Measurements from ENCODE around the gene SMIM44.

SMIM44 gene

GRCh38 chr19:3477506-3477905 is 5.7 kb downstream of the SMIM44 start:
- DNase-seq (ENCODE audit: low spot score) = no peak

DNA sequence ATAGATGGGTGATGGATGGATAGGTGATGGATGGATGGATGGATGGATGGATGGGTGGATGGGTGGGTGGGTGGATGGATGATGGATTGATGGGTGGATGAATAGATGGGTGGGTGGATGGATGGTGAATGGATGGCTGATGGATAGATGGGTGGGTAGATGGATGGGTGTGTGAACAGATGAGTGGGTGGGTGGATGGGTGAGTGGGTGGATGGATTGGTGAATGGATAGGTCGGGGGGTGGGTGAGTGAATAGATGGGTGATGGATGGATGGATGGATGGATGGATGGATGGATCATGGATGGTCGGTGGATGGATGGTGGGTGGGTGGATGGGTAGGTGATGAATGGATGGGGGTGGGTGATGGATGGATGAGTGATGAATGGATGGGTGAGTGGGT is 6.4 kb downstream of the SMIM44 start:
- no peak for DNase-seq (ENCODE audit: low spot score)

- DNase-seq (ENCODE audit: low spot score) = no peak
Observed at GRCh38 chr19:3475449-3475848, 7.8 kb downstream of the SMIM44 start.

GRCh38 chr19:3474614-3475013 is 8.6 kb downstream of the SMIM44 start:
- no peak for DNase-seq (ENCODE audit: low spot score)

GRCh38 chr19:3474010-3474409 is 9.2 kb downstream of the SMIM44 start:
- no peak for DNase-seq (ENCODE audit: low spot score)

DNA sequence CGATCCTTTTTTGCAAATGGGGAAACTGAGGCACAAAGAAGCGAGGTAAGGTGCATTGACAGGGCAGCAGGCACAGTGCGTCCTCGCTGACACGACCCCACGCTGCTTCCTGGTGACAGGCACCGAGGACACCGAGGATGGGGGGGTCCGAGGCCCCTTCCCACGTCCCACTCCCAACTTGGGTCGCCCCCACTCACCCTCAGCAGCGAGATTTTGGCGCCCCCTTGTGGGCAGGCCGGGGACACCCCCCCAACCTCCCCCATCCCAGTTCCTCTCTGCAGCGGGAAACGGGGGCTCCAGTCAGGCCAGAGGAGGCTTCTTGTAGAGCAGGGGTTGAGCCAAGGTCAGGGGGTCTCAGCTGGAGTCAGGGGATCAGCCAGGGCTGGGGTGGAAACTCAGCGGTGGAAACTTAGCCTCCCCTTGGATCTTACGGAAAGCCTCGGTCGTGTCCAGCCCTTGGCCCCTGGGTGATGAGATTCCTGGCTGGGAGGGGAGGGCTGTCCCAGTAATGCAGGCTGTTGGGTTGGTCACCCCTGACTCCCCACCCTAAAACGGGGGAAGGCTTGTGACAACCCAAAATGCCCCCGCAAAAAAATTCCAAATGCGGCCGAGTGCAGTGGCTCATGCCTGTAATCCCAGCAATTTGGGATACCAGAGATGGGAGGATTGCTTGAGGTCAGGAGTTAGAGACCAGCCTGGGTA is 11.1 kb downstream of the SMIM44 start:
- DNase-seq (ENCODE audit: low spot score) = no peak

GRCh38 chr19:3470500-3471128 is 12.6 kb downstream of the SMIM44 start:
- DNase-seq (ENCODE audit: low spot score) = no peak

GRCh38 chr19:3469638-3470499 is 13.4 kb downstream of the SMIM44 start:
- no peak for DNase-seq (ENCODE audit: low spot score)

DNA sequence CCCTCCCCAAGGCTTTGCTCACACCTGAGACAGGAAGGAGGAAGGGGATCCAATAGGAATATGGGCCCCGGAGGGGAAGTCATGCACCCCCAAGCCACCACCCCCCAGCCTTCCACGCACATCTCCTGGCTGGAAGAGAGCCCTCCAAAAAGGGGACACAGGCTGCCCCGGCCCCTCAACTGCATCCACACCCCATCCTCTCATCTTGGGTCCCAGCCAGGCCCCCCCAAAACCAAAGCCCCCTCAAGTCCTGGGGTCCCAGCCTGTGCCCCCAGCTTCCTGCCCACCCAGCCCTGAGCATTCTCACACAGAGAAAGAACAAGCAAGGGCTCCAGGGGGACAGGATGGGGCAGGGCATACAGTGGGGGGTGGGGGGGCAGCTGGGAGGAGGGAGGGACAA is 15.0 kb downstream of the SMIM44 start:
- DNase-seq (ENCODE audit: low spot score) = no peak

DNA sequence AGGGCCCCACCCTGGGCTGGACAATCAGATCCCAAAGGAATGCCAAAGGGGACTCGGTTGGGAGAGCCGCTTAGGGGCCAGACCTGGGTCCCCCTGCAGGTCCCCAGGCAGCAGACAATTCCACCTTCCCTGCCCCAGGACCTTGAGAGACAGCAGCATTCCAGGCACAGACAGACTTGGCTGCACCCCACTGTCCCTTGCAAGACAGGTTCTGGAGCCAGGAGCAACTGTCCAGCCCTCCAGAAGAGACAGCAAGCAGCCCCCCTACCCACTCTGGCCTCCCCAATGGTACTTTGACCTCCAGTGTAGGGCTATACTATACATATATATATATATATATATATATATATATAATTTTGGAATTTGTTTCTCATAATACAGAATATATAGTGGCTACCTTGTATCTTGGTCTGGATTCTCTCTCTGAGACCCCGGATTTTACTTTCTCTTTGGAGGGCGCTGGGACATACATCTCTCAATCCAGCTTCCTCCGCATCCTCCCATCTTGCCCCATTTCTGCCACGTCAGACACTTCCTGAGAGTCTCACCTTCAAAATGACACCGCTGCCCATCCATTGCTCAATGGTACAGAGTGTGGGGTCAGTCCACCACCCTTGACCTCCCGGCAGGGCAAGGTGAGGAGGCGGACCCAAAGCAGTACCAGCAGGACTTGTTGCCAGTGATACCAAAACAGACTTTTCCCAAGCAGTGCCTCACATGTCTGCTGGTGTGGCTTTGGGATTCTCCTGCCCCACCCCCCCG is 15.6 kb downstream of the SMIM44 start:
- DNase-seq (ENCODE audit: low spot score) = no peak

DNA sequence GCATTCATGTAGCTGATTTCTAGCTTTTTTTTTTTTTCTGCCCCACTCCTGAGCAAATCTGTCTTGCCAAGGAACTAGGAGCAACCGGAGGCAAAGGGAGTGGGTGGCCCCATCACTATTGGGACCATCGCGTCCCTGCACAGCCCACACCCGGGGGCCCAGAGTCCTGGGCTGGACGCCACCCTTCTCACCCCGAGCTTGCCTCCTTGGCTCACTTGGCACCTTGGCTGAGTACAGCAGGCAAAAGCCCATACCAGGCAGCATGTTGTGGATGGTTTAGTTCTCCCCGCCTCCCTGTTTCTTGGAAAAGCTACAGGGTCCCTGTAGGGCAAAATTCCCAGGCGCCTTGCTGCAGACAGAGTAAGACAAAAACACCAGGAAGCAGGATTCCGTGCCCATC is 16.6 kb downstream of the SMIM44 start:
- DNase-seq (ENCODE audit: low spot score) = no peak

- no peak for DNase-seq (ENCODE audit: low spot score)
Observed at GRCh38 chr19:3465552-3465951, 17.7 kb downstream of the SMIM44 start.

- no peak for DNase-seq (ENCODE audit: low spot score)
Observed at GRCh38 chr19:3464587-3465235, 18.5 kb downstream of the SMIM44 start.

GRCh38 chr19:3463714-3464586 is 19.3 kb downstream of the SMIM44 start:
- no peak for DNase-seq (ENCODE audit: low spot score)

- DNase-seq (ENCODE audit: low spot score) = no peak
Observed at GRCh38 chr19:3462991-3463713, 20.1 kb downstream of the SMIM44 start.

- DNase-seq (ENCODE audit: low spot score) = no peak
Observed at GRCh38 chr19:3459965-3460582, 23.2 kb downstream of the SMIM44 start.

GRCh38 chr19:3459089-3459881 is 24.0 kb downstream of the SMIM44 start:
- peak; percentile 42 for DNase-seq (ENCODE audit: low spot score)

- DNase-seq (ENCODE audit: low spot score) = peak; percentile 49
Observed at GRCh38 chr19:3458229-3459088, 24.8 kb downstream of the SMIM44 start.
